HG02623 (cell line): ENCODE measurements around the gene LARGE1.

Experiments
- ATAC-seq: cut with Tn5 transposase; IDR thresholded peaks from one replicate; pipeline ENCODE4 v1.9.1; 2021; ENCODE audit warnings: moderate library complexity; ENCODE audit not compliant: unreplicated experiment

The LARGE1 gene

DNA sequence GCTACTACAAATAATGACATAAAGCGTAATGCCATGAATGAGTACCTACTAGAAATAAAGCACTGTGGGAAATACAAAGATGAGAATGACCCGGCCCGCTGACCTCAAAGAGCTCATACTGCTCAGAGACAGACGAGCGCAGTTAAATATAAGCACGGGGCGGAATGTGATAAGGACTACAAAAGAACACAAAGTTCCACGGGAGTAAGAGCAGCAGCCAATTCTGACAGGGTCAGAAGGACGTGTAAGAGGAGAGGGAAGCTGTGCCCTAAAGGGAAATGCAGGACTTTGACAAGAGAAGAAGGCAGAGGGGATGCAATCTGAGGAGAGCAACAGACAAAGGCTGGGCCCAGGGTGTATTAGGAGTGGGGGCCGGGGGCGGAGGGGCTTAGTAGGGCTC, 314.6 kb downstream of the LARGE1 start:
- no peak for ATAC-seq

DNA sequence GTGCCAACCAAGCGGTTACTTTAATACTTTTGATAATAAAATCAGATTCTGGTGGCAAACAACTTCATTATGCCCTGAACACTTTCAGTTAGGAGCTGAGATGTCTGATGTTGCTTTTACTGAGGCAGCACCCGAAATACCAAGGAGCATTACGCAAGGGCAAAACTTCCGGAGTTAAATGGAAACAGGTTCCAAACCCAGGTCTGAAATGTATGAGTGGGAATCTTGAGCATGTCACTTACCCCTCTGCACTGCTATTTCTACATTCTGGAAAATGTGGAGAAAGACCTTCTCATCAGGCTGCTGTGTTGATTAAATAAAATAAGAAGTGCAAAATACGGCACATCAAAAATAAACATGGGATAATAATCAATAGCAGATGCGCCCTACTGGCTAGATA, 315.1 kb downstream of the LARGE1 start:
- ATAC-seq, result no peak

DNA sequence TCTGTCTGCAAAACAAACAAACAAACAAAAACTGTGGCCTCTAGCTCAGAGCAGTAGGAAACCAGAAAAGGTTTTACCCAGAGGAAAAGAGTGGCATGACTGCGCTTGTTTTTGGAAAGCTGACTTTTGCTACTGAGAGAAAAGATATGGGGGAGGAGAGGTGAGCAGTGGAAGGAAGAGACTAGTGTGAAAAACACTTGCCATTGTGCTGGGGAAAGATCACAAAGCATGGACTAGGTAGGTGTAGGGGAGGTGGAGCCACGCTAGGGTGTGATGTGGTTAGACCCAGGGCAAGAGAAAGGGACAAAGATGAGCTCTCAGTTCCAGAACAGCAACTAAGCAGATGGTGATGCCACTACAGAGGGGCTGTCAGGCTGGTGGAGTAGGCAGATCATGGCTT, 319.2 kb downstream of the LARGE1 start:
- no peak for ATAC-seq

DNA sequence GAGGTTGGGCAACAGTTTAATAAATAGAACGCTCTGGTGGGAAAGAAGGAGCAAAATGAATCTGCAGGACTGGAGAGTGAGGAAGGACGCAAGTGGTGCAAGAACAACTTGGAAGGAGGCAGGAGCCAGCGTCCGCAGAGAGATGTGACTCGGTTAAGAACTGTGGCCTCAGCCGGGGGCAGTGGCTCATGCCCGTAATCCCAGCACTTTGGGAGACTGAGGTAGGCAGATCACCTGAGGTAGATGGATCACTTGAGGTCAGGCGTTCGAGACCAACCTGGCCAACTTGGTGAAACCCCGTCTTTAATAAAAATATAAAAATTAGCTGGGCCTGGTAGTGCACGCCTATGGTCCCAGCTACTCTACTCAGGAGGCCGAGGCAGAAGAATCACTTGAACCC, 319.7 kb downstream of the LARGE1 start:
- no peak for ATAC-seq

- no peak for ATAC-seq
These were observed 320.2 kb downstream of the LARGE1 start for GRCh38 chr22:33600113-33600512.

DNA sequence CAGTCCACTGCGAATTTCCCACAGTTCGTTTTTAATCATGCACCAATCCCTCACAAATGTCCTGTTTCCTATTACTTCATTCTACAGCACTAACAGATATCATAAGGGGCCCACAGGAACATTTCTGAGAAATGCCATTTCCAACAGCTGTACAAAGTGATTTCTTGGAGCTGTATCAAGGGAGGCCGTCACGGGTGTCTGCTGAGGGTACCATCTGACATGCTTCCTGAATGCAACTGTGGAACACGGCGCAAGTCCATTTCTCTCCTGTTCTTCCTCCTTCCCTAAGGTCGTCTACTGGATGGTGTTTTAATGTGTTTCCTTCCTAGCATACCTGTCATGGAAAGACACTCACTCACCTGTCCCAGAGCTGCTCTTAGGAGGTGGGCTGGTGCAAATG, 320.7 kb downstream of the LARGE1 start:
- ATAC-seq, result no peak

DNA sequence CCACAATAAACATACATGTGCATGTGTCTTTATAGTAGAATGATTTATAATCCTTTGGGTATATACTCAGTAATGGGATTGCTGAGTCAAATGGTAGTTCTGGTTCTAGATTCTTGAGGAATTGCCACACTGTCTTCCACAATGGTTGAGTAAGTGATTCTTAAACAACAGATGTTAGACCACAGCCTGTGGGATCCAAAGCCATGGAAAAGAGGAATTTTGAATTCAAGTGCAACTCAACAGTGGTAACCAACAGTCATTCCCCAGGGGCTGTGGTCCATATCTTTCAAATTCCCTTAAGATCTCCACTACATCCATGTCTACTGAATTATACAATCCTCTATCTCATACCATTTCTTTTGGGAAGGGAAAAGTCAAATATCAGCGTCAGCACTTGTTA, 321.5 kb downstream of the LARGE1 start:
- no peak for ATAC-seq

GRCh38 chr22:33597274-33597985, 322.8 kb downstream of the LARGE1 start:
- ATAC-seq, result no peak

DNA sequence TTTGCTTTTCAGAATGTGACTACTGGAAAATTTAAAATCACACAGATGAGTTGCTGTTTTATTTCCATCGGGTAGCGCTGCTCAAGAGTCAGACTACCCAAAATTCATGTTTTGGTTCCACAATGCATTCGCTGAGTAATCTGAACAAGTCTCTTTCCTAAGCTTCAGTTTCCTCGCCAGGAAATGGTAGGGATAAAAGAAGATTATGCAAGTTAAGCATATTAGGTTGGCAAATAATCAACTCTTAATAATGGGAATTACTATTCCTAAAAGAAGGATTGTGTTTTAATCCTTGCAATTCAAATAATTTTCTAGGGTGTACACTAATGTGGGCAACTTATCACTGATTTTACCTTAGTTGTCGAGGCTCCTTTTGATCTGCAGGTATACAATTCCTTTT, 326.5 kb downstream of the LARGE1 start:
- ATAC-seq, result no peak

- ATAC-seq, result no peak
These were observed 328.3 kb downstream of the LARGE1 start for GRCh38 chr22:33591946-33592345.

- no peak for ATAC-seq
These were observed 331.0 kb downstream of the LARGE1 start for GRCh38 chr22:33589297-33589696.

GRCh38 chr22:33588860-33589259, 331.4 kb downstream of the LARGE1 start:
- no peak for ATAC-seq

GRCh38 chr22:33584152-33584551, 336.1 kb downstream of the LARGE1 start:
- ATAC-seq, result no peak

GRCh38 chr22:33582822-33583400, 337.4 kb downstream of the LARGE1 start:
- no peak for ATAC-seq

GRCh38 chr22:33580310-33580709, 340.0 kb downstream of the LARGE1 start:
- no peak for ATAC-seq

DNA sequence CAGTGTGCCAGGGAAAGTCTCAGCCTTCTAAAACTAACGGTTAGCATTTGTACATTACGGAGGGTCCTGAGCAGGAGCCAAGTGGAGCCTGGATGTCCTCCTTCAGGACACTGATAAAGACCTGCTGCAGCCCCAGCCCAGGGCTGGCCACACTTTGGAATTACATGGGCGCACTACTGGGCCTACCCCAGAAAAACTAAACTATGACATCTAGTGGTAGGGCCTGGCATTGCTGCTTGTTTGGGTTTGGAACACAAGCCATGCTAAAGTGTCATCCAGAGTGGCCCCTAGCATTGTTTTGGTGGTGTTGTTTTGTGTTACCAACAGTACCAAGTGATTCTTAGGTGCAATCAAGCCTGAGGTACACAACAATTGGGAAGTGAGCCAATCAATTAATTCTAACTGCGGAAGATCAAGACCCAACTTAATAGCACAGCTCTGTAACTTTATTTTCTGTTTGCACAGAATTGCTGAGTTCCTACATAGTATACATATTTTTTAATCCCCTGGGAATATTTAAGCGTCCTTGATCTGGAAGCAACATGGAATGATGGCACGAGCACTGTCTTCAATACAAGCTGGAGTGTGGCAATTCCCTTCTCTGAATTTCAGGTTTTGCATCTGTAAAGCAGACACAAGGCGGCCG, 340.7 kb downstream of the LARGE1 start:
- no peak for ATAC-seq

DNA sequence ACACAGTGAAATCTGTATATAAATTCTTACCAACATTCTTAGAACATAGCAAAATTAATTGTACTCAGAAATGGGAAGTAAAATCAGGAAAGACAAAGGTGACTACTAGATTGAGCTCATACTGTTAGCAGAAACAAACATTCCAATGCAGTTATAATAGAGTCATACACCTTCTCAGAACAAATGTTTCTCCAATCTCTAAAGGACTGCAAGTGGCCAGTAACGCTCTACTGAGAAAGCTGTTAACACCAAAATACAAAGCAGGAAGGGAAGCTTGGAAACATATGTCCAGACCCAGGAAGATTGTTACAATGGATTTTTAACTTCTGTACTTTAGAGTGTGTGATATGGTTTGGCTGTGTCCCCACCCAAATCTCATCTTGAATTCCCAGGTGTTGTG, 341.5 kb downstream of the LARGE1 start:
- no peak for ATAC-seq

DNA sequence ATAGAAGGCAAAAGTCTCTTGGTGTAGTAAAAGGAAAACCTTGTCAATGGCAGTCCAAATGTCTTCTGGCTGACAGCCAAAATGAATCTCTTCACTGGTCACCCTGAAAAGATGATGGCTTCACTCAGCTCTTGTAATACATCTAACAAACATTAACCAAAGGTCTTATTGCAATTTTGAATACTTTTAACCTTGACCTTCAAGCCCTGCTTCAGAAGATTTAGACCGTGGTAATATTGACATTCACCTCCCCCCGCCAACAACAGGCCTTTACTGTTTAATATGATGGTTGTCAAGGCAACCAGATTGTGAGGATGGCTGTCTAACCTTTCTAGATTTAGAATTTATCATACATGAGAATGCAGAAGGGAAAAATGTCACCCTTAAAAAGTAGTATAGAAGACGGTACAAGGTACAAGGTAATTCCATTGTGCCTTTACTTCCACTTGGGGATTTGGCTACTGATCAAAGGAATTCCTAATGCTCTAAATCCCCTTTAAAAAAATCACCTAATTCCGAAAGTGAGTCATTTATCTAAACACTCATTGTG, 342.3 kb downstream of the LARGE1 start:
- ATAC-seq, result no peak

- no peak for ATAC-seq
These were observed 344.1 kb downstream of the LARGE1 start for GRCh38 chr22:33576205-33576604.

DNA sequence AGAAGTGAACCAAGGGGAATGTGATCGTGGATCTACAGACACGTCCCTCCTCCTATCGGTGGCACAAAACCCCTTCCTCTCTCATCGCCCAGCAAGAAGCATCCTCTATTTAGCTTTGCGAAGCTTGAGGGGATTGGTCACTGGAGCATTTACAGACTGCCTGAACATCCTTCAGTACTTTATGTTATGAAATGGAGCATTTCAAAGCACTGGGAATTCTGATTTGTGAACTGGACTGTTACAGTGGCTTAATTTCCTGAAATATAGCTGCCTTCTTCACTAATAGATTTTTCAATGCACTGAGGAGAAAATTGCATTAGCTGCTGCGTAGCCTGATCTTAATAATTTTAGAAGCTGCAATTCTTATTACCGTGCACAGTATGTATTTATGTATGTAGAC, 344.5 kb downstream of the LARGE1 start:
- ATAC-seq, result no peak

- ATAC-seq, result no peak
These were observed 345.2 kb downstream of the LARGE1 start for GRCh38 chr22:33575041-33575440.

- no peak for ATAC-seq
These were observed 346.8 kb downstream of the LARGE1 start for GRCh38 chr22:33573479-33573878.
